Measurements from ENCODE around the gene GRM5. TPM values are rescaled to one million over a fixed set of nuclear protein-coding genes. Genes with fewer than 3 reads are reported as not detected.
A peak's percentile ranks its signal among the peaks of the same experiment; 100 is the strongest.

Gene GRM5
- total and polyA plus RNA-seq, 2 donors (not counting 1 experiment from before 2014, with no cell fraction given) = 0.01 TPM; not detected in 1

DNA sequence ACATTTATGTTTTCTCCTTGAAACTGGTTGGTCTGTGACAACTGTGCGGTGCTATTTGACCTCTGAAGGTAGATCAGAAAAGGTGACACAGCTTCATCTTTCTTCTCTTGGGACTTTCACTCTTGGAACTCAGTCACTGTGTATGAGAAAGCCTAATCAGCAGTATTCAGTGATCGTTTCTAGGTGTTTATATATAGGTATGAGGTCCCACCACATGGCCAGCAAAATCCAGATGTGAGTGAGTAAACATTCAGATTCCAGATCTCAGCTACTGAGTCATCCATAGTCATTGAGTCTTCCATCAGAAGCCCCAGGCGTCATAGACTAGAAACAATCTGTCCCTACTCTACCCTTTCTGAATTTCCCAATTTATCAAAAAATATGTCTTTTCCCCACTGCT lies 610.9 kb downstream of the GRM5 start:
- Histone ChIP-seq H3K36me3 (ENCODE audit: control insufficient read depth, insufficient read depth, low read length) (no peaks in the 10 kb centered on the region), H3K4me3 (replicated peaks in 1 of 4; ENCODE audit: control extremely low read depth in 1 of 4, insufficient read depth in 1 of 4, low read depth in 3 of 4, low read length in 4 of 4) (no peak overlapping the region), H3K9me3 (ENCODE audit: control insufficient read depth, insufficient read depth, low read depth, low read length) (no peaks in the 10 kb centered on the region), H4K20me1 (ENCODE audit: control insufficient read depth, extremely low read depth, insufficient read depth, low read length) (no peaks in the 10 kb centered on the region), H3K4me2 (ENCODE audit: extremely low read depth, insufficient read depth, low read length) (no peak overlapping the region), H3K4me1 (ENCODE audit: control insufficient read depth, extremely low read depth, insufficient read depth, low read length) (no peaks in the 10 kb centered on the region), H3K27ac (ENCODE audit: insufficient read depth, low read length) (no peak overlapping the region), H3K9ac (ENCODE audit: insufficient read depth, low read length) (no peak overlapping the region), H3K27me3 (ENCODE audit: control insufficient read depth, insufficient read depth, low read length) (no peaks in the 10 kb centered on the region), H3K79me2 (ENCODE audit: control insufficient read depth, insufficient read depth, low read length) (no peaks in the 10 kb centered on the region), H2AFZ (ENCODE audit: low read length) (no peak overlapping the region)
- DNase-seq (ENCODE audit: low read depth in 2 of 2) = peak; percentile 20 to 33
- no peak for TF ChIP-seq CTCF (conservative IDR thresholded peaks at IDR 0.05 in 1 of 2, IDR thresholded peaks at IDR 0.05 in 1 of 2; ENCODE audit: low read depth in 1 of 2, low read length in 2 of 2)
- TF ChIP-seq EZH2 (IDR thresholded peaks at IDR 0.05; ENCODE audit: low read length, missing control alignments) = no peak

Other genes starting within 250 kb of the GRM5 start
- not detected in 2 replicates for gene TYR, start 111.9 kb upstream of the GRM5 start, total RNA-seq
- gene TYR, start 111.9 kb upstream of the GRM5 start, polyA plus RNA-seq = not detected in 2 replicates